NCI-H226 (cell line): ENCODE measurements around the gene RAB38.

ENCODE experiments used
- DNase-seq: peaks from one replicate; pipeline ENCODE4 v3.0.0-alpha.2; 2015

Gene RAB38

DNA sequence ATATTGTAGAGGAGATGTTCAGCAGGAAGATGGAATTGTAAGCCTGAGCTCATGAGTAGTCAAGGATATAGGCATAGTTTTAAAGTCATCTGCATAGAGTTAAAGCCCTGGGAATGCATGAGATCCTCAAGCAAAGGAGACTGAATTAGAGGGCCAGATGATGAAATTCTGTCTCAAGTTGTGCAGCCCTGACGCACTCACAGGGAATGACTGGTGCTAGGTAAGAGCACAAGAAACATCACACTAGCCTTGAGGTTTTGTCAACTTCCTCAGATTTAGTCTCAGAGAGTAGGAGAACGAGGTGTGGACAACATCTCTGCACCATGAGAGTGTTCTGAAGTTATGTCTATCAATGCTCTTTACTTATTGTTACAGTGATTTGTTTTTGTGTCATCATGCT is 5.8 kb downstream of the RAB38 start:
- DNase-seq, result no peak

- DNase-seq, result no peak
Measured at GRCh38 chr11:88167853-88168252, 7.4 kb downstream of the RAB38 start.

DNA sequence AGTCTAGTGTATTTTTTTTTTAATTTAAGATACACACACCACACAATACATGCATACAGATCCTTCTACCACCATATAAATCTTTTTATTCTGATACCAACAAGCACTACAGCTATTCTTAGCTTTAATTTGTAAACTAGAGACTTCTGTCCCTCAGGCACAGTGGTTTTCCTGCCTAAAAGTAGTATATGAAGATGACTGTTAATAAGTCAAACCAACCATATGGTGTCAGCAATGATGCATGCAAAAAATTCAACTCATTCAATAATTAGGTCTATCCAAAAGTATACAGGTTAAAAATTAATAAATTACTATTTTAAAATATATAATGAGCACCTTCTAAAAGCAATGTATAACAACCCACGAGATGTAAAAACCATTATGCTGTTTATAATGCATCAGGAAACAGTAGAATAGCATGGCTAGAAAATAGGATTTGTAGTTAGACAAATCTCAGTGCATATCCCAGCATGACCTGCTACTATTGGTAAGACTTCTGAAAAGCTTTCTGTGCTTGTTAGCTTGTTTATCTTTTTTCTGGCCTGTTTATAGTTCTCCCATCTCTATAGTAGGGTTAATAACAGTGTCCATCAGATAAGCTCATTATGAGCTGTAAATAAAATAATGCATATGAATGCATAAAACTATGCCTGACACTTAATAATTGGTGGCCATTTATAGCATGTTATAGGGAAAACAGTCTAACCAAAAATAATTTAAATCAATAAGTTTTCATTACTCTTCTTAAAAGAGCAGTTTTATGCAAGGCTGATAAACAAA is 10.2 kb downstream of the RAB38 start:
- no peak for DNase-seq

DNA sequence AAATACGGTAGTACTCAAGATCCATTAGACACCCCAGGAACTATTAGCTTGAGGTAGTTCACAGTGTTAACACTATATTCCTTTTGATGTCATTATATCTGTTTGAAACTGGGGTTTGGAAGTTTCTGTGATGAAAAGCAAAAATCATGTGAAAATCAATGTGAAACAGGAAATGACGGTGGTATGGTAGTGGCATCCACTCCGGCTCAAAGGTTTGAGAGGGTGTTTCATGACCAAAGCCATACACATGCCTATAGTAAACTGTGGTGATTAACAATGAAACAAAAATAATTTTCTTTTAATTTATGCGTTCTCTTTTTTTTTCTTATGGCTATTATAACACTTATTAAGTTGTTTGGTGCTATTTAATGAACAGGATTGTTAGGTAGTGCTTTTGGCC is 10.9 kb downstream of the RAB38 start:
- DNase-seq, result no peak

- no peak for DNase-seq
Measured at GRCh38 chr11:88158081-88158480, 17.2 kb downstream of the RAB38 start.

DNA sequence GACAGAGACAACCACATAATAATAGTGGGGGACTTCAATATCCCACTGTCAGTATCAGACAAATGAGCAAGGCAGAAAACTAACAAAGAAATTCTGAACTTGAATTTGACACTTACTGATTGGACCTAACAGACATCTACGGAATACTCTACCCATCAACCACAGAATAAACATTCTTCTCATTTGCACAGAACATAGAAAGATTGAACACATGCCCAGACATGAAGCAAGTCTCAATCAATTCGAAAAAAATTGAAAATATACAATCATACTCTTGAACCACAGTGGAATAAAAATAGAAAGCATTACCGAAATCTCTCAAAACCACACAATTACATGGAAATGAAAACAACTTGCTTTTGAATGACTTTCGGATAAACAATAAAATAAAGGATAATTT is 17.9 kb downstream of the RAB38 start:
- DNase-seq, result no peak

- no peak for DNase-seq
Measured at GRCh38 chr11:88152381-88152780, 22.9 kb downstream of the RAB38 start.

- no peak for DNase-seq
Measured at GRCh38 chr11:88151709-88152265, 23.5 kb downstream of the RAB38 start.

GRCh38 chr11:88146106-88146505 is 29.1 kb downstream of the RAB38 start:
- DNase-seq, result no peak

GRCh38 chr11:88139865-88140264 is 35.4 kb downstream of the RAB38 start:
- DNase-seq, result no peak

DNA sequence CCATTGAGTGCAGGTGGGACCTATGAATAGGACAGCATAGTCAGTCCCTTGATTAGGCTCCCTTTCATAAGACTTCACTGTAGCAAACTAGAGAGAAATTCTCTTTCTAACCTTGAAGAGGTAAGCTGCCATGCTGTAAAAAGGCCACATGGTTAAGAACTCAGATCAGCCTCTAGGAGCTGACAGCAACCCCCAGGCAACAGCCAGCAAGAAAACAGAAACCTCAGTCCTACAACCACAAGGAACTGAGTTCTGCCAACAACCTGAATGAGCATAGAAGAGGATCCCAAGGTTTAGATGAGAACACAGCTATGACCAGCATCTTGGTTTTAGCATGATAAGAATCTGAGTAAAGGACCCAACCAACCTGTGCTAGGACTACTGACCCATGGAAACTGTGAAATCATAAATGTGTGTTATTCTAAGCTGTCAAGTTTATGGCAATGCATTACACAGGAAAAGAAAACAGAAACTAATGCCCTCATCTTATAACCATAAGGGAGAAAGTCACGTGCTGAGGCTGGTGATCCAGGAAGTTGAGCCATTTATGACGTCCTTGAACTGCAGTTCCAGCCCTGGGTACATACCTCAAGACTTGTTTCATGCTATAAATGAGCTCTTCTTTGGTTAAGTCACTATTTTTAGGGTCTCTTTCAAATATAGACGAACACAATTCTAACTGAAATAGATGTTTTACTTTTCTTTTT is 43.3 kb downstream of the RAB38 start:
- DNase-seq, result no peak

DNA sequence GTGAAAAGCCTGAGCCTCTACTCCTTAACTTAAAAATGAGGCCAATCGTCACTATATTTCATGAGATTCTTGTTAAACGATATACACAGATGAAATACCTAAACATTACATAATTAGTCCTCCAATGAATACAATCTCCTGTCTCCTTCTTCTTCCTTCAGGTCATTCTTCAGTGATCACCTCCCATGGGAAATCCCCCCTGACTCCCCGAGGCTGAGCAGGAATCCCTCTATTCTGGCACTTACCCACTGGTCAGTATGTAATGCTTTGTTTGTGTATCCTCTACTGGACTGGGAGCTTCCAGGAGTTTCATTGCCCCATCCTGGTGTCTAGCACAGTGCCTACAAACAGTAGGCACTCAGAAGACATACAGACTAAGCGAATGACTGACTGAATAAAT is 52.3 kb downstream of the RAB38 start:
- DNase-seq, result no peak

DNA sequence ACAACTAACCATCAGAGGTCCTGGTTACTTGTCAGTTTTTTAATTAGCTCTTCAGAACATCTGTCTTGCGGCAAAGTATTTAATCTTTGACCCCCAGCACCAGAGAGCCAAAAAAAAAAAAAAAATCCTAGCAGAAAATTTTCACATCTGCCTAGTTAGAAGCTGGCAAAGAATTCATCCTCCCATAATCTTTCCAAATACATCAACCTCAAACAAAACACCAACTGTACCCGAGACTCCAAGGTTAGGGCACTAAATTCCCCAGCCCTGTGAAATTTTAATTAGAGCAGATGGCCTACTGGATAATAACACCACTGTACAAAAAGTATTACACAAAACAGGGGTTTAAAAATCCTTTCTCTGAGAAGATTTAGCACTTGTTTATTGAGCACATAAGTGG is 55.7 kb downstream of the RAB38 start:
- DNase-seq, result no peak

- no peak for DNase-seq
Measured at GRCh38 chr11:88117281-88117858, 57.9 kb downstream of the RAB38 start.

GRCh38 chr11:88115828-88116755 is 59.2 kb downstream of the RAB38 start:
- no peak for DNase-seq

GRCh38 chr11:88114486-88115045 is 60.7 kb downstream of the RAB38 start:
- no peak for DNase-seq

- DNase-seq, result no peak
Measured at GRCh38 chr11:88106666-88107065, 68.6 kb downstream of the RAB38 start.

- DNase-seq, result no peak
Measured at GRCh38 chr11:88105951-88106350, 69.3 kb downstream of the RAB38 start.

GRCh38 chr11:88105526-88105925 is 69.7 kb downstream of the RAB38 start:
- no peak for DNase-seq

DNA sequence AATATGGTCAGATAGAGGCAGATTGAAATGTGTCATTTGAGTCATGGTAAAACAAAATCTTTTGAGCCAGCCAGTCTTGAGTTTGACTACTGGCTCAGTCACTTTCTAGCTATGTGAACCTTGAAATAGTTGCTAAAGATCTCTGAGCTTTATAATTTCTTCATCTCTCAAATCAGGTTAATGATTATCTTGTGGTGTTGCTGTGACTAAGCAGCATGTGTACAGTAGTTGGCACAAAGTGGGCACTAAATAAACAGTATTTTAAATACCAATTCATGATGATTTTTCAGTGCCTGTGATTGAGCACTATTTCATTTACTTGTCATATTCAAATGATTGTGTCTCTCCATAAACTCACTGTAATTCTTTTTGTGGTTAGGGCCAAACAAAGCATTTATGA is 70.8 kb downstream of the RAB38 start:
- DNase-seq, result no peak

GRCh38 chr11:88103337-88104206 is 71.7 kb downstream of the RAB38 start:
- peak; percentile 53 for DNase-seq

DNA sequence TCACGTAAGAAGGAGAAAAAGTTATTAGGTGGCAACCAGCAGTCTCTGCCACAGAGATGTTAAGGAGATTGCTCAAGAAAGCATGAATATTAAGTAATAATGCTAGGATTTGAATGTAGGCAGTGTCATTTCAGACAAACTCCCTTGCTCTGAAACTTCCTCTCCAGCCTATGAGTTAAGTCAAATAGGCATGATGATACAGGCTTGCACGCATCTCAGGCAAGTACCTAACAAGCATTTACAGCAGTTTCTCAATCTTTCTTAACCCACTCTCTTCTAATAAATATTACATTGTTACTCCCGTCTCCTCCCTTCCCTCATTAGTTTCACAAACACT is 72.7 kb downstream of the RAB38 start:
- DNase-seq, result peak; percentile 39
